K562 (cell line): ENCODE data around the gene ERF. TPM values are rescaled to one million over a fixed set of nuclear protein-coding genes. Genes with fewer than 3 reads are reported as not detected.

Source experiments
- MITF ChIP-seq: IDR thresholded peaks from 2 replicates; pipeline ENCODE4 v1.6.1; 2014; ENCODE audit warnings: antibody characterized with exemption
- MTA2 ChIP-seq: fragments of 450-650 bp; IDR thresholded peaks from 2 replicates; pipeline ENCODE4 v1.6.1; 2016; ENCODE audit warnings: low read depth
- NR2C1 ChIP-seq, 2 experiments: fragments of 450-650 bp; IDR thresholded peaks; 2 replicates each; pipeline ENCODE4 v1.6.1; 2017; ENCODE audit warnings: mild to moderate bottlenecking in 2 of 2, antibody characterized with exemption in 1 of 2, inconsistent platforms in 1 of 2, missing compliant biosample characterization in 1 of 2, missing genetic modification characterization in 1 of 2
- POLR2AphosphoS5 ChIP-seq: IDR thresholded peaks from 2 replicates; pipeline ENCODE4 v1.6.1; 2011; ENCODE audit warnings: mild to moderate bottlenecking, low read depth, low read length, moderate library complexity; ENCODE audit not compliant: control insufficient read depth, insufficient read depth
- POU5F1 ChIP-seq: fragments of 150-350 bp; IDR thresholded peaks from 2 replicates; pipeline ENCODE4 v1.6.1; 2014; ENCODE audit warnings: borderline replicate concordance, low read length, low read depth, mild to moderate bottlenecking; ENCODE audit not compliant: partially characterized antibody
- SMAD1 ChIP-seq: fragments of 150-350 bp; IDR thresholded peaks from 2 replicates; pipeline ENCODE4 v1.6.1; 2014; ENCODE audit warnings: low read length, low read depth; ENCODE audit not compliant: partially characterized antibody
- TARDBP ChIP-seq: fragments of 450-650 bp; IDR thresholded peaks from 2 replicates; pipeline ENCODE4 v1.6.1; 2016
- YY1 ChIP-seq, 3 experiments: IDR thresholded peaks; 2 replicates each; pipeline ENCODE4 v1.6.1; 2011; ENCODE audit warnings: low read length in 2 of 3, mild to moderate bottlenecking in 2 of 3, moderate library complexity in 2 of 3, borderline replicate concordance in 1 of 3, control low read depth in 1 of 3, low read depth in 1 of 3; ENCODE audit not compliant: insufficient read depth in 3 of 3, insufficient replicate concordance in 2 of 3, control insufficient read depth in 1 of 3, insufficient read length in 1 of 3; ENCODE audit errors: extremely low read depth in 1 of 3
- ZBTB40 ChIP-seq, 2 experiments: fragments of 450-650 bp in 1 of 2; sonication (generic) in 1 of 2; formaldehyde crosslinking in 1 of 2; IDR thresholded peaks; 2 replicates each; pipeline versions ENCODE4 v1.7.1 to v1.9.0; 2016 to 2022; ENCODE audit warnings: inconsistent platforms in 1 of 2, mild to moderate bottlenecking in 1 of 2, missing genetic modification reagents in 1 of 2
- ZNF124 ChIP-seq: sonication (generic); formaldehyde crosslinking; IDR thresholded peaks from 2 replicates; pipeline ENCODE4 v1.8.1; 2022; ENCODE audit warnings: missing genetic modification reagents
- polyA plus RNA-seq, 8 experiments: library from polyadenylated mRNA; depleted of rRNA in 4 of 8; stranded (reverse) in 5 of 8; unstranded in 3 of 8; fragments of >200 nt; fragmentation: Nextera tagmentation in 2 of 8; fragmentation: Illumina TruSeq in 1 of 8; extraction: Ambion mirVana in 2 of 8; extraction: Trizol in 1 of 8; gene quantifications; 2 replicates each; pipeline versions ENCODE4 v1.2.1 to v1.2.3, GENCODE V29; 2011 to 2014; ENCODE audit warnings: inconsistent platforms in 1 of 8, missing spikeins in 1 of 8
- total RNA-seq, 7 experiments: library from RNA; depleted of rRNA in 6 of 7; stranded (reverse); fragments of >200 nt in 6 of 7; fragmentation: Illumina TruSeq in 2 of 7; extraction: Trizol in 2 of 7; gene quantifications; 2 replicates each; pipeline versions ENCODE4 v1.2.1 to v1.2.3, GENCODE V29; 2011 to 2021; ENCODE audit warnings: low replicate concordance in 1 of 7
- TF ChIP-seq, protein P1 (sequence below): fragments of 250-450 bp; sonication (Bioruptor Pico); IDR thresholded peaks from 2 replicates; pipeline ENCODE4 v1.4.0; 2020; ENCODE audit warnings: mild to moderate bottlenecking

The ERF gene
- total and polyA plus RNA-seq, 9 of the 15 experiments (the other 6 are each of a cell fraction or from before 2014, with no cell fraction given): 0.03 to 75.4 (median 27.0) TPM

DNA sequence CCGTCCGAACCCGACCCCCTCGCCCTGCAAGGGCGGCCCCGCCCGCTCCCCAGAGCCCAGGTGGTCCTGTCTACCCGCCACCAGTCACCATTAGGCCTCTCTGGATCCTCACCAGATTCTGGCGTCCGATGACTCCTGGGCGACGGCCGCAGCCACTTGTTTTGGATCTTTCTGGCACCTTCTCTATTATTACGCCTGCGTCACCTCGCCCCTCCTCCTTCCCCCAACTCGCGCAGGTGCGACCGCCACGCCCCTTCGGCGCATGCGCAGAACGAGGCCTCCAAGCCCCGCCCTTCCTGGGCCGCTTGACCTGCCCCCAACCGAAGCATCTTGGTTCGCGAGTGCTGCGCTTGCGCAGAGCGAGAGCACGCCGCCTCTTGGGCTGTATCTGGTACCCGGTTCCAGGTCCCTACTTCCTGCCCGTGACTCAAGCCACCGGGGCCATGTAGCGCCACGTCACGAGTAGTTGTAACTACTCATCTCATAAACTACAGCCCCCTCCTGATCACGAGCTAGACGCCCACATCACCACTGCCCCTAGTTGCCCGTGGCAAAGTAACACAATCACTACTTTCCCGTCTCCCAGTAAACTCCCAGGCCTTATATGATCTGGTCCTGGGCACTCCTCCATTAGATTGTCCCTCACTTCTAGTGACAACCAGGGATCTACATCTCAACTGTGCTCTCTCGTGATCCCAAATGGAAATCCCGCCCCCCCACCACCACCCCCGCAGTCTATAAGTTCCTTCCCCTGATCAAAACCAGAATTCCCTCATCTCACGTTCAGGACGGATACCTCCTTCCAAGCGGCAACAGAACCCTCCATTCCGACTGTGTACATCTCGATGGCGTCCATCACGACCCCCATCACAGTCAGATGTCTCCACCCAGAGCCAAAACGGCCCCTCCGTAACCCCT, 37.1 kb downstream of the ERF start, which contains the start of gene DEDD2 (continued):
- peak; percentile 51 for TF ChIP-seq SMAD1
- TF ChIP-seq, protein P1, sequence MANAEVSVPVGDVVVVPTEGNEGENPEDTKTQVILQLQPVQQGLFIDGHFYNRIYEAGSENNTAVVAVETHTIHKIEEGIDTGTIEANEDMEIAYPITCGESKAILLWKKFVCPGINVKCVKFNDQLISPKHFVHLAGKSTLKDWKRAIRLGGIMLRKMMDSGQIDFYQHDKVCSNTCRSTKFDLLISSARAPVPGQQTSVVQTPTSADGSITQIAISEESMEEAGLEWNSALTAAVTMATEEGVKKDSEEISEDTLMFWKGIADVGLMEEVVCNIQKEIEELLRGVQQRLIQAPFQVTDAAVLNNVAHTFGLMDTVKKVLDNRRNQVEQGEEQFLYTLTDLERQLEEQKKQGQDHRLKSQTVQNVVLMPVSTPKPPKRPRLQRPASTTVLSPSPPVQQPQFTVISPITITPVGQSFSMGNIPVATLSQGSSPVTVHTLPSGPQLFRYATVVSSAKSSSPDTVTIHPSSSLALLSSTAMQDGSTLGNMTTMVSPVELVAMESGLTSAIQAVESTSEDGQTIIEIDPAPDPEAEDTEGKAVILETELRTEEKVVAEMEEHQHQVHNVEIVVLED (CRISPR knock-in tag): peak; percentile 56; the same call in 1 of the 2 replicates
- TF ChIP-seq TARDBP: 0 out of 2 replicates have a peak, but pooled peaks have one; percentile 6
- peak in 2 of 3 experiments; percentile 6 to 68 for TF ChIP-seq YY1 (IDR thresholded peaks at IDR 0.05; ENCODE audit: borderline replicate concordance in 1 of 3, control insufficient read depth in 1 of 3, extremely low read depth in 1 of 3, insufficient read depth in 3 of 3, insufficient read length in 1 of 3, insufficient replicate concordance in 2 of 3, low read depth in 1 of 3, low read length in 2 of 3)
- peak; percentile 83 for TF ChIP-seq MITF
- TF ChIP-seq ZBTB40 (IDR thresholded peaks at IDR 0.05): peak; percentile 29; the same call in 1 of the 2 replicates
- TF ChIP-seq ZBTB40 (CRISPR knock-in tag; IDR thresholded peaks at IDR 0.05): no peak
- 0 out of 2 replicates have a peak, but pooled peaks have one; percentile 3 for TF ChIP-seq MTA2
- TF ChIP-seq POU5F1: peak; percentile 71
- TF ChIP-seq ZNF124 (CRISPR knock-in tag): no peak
- no peak for TF ChIP-seq NR2C1 (IDR thresholded peaks at IDR 0.05)
- peak; percentile 61 for TF ChIP-seq NR2C1 (tag; IDR thresholded peaks at IDR 0.05)
- TF ChIP-seq POLR2AphosphoS5: peak; percentile 47
